ENCODE measurements around the gene TMEM150C.

Gene TMEM150C

DNA sequence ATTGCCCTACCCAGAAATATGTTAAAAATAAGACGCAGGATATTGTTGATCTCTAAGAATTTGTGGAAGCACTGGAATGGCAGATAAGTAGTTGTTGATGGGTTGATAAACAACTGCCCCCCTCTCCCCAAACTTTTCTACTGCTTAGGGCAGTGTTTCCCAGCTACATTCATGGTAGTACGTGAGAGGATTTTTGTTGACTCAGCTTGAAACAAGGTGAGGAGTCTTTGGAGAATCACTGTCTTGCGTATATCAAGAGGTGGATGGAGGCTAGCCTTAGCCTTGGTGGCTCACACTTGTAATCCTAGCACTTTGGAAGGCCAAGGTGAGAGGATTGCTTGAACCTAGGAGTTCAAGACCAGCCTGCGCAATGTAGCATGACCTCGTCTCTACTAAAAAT lies 125.7 kb downstream of the TMEM150C start:
- H3K27me3 Mint-ChIP-seq, result no peaks in the 10 kb centered on the region
- peaks cover 42 to 68% of the 10 kb centered on the region in 2 donors for H3K4me1 Mint-ChIP-seq (ENCODE audit: low read depth in 2 of 2)
- DNase-seq (no peak), ATAC-seq (replicated peaks) (no peak)
- no peaks in the 10 kb centered on the region for H3K9me3 Mint-ChIP-seq
- H3K36me3 Mint-ChIP-seq (ENCODE audit: insufficient read depth), result peaks cover 31% of the 10 kb centered on the region
- peak overlapping the region; percentile 35 to 53 for H3K27ac Mint-ChIP-seq
- H3K4me3 Mint-ChIP-seq, result no peak overlapping the region

DNA sequence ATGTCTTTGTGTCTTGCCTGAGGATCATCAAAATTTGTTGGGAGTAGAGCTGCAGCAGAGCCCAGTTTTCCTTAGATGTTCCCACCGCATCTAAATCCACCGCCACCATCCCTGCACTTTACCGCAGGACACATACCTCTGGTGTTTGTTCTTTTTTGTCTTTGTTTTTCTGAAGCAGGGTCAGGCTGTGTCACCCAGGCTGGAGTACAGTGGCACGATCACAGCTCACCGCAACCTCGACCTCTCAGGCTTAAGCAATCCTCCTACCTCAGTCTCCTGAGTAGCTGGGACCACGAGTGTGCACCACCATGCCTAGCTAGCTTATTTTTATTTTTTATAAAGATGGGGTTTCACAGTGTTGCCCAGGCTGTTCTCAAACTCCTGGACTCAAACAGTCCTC lies 126.8 kb downstream of the TMEM150C start:
- no peak for ATAC-seq (replicated peaks)
- Mint-ChIP-seq H3K27ac (no peak overlapping the region), H3K27me3 (no peaks in the 10 kb centered on the region), H3K4me1 (ENCODE audit: low read depth in 2 of 2) (peaks cover 40 to 64% of the 10 kb centered on the region in 2 donors), H3K4me3 (no peak overlapping the region), H3K9me3 (no peaks in the 10 kb centered on the region), H3K36me3 (ENCODE audit: insufficient read depth) (peaks cover 39% of the 10 kb centered on the region)
- no peak for DNase-seq

DNA sequence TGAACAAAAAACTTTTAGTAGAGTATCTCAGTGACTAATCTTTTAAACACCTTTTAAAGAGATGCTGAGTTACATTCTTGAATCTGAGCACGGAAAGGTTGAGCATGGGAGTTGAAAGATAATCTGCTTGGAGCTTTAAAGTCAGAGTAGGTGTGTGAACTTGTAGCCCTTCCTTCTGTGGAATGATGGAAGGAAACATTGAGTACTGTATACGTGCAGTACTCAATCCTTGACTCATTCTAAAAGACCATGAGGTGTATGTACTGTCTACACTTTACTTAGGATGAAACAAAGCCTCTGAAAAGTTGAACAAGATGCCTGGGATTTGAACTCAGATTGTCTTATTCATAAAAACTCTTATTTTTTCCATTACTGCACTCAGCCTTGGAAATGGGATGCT lies 128.0 kb downstream of the TMEM150C start:
- Mint-ChIP-seq H3K9me3 (no peaks in the 10 kb centered on the region), H3K4me3 (no peak overlapping the region), H3K4me1 (ENCODE audit: low read depth in 2 of 2) (peaks cover 38 to 63% of the 10 kb centered on the region in 2 donors), H3K36me3 (ENCODE audit: insufficient read depth) (peaks cover 50% of the 10 kb centered on the region), H3K27me3 (no peaks in the 10 kb centered on the region), H3K27ac (no peak overlapping the region)
- ATAC-seq (replicated peaks) (no peak), DNase-seq (no peak)

Data from effector memory CD8-positive, alpha-beta T cell (primary cell).